GM12878 (cell line): ENCODE measurements around the gene NONO.

Source experiments
- CHD2 ChIP-seq: IDR thresholded peaks from 2 replicates; pipeline ENCODE4 v1.6.1; 2011; ENCODE audit warnings: low read depth, low read length, improper control_type of control experiment, borderline replicate concordance
- CTCF ChIP-seq, 3 experiments: IDR thresholded peaks in 2 of 3; conservative IDR thresholded peaks in 1 of 3; 2 replicates each; pipeline ENCODE4 v1.5.1; 2011; ENCODE audit warnings: low read depth in 3 of 3, low read length in 3 of 3, mild to moderate bottlenecking in 3 of 3, control low read depth in 2 of 3, moderate library complexity in 2 of 3, inconsistent platforms in 1 of 3, mixed read lengths in 1 of 3; ENCODE audit not compliant: control insufficient read depth in 2 of 3, insufficient read depth in 1 of 3; ENCODE audit errors: extremely low read depth in 1 of 3
- POLR2A ChIP-seq: IDR thresholded peaks from 2 replicates; pipeline ENCODE4 v1.6.1; 2011; ENCODE audit warnings: low read depth, mild to moderate bottlenecking, low read length
- RCOR1 ChIP-seq: conservative IDR thresholded peaks from 2 replicates; pipeline ENCODE4 v1.6.1; 2012; ENCODE audit warnings: low read depth, low read length, improper control_type of control experiment

- TF ChIP-seq CTCF (IDR thresholded peaks at IDR 0.05 in 2 of 3, conservative IDR thresholded peaks at IDR 0.05 in 1 of 3; ENCODE audit: control insufficient read depth in 2 of 3, extremely low read depth in 1 of 3, insufficient read depth in 1 of 3, low read depth in 3 of 3, low read length in 3 of 3) = no peak
- TF ChIP-seq CHD2 = no peak
- TF ChIP-seq POLR2A = no peak
- TF ChIP-seq RCOR1 = no peak
Observed at GRCh38 chrX:71315917-71316316, 32.5 kb downstream of the NONO start.
